Measurements from ENCODE around the gene CAMK2D.

The CAMK2D gene

DNA sequence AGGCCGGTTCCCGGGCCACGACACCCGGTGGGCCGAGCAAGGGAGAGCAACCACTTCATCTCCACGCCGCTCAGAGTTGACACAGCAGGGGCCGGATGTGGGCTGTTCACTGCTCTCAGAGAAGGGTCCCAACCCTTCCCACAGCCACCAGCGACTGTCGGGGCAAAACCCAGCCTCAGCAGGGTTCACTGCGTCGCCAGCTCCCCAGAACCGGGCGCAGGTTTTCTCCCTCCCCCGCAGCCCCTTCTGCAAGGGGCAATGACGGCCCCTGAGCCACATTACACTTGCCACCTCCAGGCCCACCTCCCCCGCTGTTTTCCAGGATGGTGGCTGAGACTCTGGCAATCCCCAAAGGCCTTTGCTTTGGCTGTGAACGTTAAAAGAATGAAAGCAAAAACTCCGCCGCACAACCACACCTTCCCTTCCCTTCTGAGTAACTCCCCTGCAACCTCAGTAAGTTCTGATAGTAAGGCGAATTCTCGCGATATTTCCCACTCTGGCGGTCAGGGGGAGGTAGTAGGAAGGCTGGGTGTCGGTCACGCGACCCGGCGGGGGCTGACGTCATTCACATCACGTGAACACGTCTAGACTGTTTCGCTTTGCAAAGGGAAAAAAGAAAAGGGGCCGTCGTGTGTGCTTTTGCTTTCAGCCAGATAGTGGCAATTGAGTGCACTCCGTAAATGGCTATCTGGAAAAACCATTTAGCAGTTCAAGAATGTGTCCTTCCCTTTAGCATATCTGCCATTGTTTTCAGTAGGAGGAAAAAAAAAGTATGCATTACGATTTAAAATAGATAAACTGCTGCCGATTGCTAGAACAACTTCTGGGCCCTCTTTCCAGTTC is 869 bp upstream of the CAMK2D start:
- DNase-seq (ENCODE audit: low spot score) = peak; percentile 95

DNA sequence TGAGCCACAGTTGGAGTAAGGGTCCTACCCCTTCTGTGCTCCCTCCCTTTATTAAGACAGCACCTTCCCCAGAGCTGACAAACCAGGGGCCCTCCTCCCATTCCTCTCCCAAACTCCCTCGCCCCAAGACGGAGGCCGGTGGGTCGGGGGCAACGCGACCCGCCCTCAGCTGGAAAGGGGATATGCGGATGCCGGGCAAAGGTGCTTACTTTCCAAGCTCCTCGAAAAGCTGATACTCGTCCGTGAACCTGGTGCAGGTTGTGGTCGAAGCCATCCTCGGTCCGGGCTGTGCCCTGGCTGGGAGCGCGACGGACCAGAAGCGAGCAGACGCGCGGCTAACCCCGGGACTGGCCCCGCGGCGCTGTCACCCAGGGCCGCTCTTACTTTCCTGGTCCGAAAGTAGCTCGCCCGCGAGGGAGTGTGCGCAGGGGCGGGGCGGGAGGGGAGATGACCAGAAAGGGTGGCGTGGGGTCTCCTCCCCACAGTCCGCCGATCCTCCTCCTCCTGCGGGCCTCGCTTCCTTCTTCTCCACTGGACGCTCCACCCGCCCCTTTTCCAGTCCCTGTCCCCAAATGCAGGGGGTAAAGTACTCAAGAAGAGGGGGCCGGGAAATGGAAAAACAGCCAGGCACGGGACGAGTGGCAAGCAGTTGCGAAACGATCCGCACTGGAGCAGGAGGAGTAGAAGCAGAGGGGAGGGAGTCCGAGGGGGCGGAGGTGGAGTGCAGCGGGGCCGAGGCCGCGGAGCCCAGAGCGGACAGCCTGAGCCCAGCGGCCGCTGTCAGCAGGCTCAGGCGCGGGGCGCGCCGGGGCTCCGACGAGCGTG is 531 bp downstream of the CAMK2D start:
- DNase-seq (ENCODE audit: low spot score) = peak; percentile 84

DNA sequence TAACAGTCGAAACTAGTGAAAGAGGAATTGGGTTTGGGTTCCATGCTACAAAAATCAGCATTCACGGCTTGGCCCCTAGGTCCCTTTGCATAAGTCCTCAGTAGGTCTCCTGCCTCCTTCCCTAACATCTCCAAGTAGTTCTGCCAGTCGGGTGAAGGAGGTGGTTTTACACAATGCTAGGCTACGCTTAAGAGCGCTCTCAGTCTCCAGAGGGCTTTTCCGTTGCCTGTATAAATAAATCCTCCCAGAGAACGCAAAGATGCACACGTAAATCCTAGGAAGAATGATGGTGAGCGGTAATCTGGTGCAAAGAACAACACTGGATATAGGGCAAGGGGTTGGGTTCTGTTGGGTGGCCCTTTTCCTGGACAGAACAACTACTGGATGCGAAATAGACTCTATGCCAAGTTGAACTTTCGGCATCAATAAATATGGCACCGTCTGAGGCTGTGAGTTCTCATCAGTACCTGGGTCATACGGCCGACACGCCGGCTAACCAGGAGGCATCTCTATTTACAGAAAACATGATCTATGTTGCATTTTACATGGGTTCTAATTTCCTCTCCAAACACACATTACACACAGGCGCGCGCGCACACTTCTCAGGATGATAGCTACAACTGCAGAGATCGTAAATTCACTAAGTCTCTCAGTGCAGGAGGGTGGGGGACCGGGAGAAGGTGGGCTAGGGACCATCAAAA is 1.3 kb downstream of the CAMK2D start:
- DNase-seq (ENCODE audit: low spot score) = peak; percentile 9

DNA sequence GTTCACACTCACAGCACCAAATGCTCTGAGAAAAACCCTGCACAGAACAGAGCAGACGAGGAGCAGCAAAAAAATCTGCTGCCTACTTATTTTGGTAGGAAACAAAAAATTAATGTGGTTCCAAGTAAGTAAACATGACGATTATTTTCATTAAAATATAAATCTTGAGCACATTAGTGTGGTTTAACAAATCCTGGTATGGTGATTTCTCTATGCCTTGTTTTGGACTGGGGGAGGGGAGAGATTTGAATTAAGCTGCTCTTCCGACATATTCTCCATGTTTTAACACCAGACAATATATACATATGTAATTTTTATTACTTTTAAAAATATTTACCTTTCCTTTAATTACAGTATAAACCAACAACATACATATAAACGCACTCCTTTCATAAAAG is 1.8 kb downstream of the CAMK2D start:
- no peak for DNase-seq (ENCODE audit: low spot score)

DNA sequence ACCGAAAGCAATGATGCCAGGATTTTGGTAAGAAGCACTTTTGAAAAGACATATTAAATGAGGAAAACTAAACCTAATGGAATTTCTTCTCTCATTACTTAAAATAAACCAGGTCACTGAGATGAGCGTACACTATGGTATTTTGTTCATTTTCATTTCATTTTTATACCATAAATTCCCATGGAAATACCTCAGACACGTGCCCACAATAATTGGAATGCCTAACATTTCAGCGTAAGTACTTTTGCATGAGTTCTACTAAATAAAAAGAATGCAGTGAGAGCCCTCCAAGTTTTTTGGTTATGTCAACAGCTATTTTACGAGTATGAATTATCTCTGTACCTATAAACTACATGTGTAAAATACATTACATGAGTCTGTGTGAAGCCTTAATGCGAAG is 3.2 kb downstream of the CAMK2D start:
- peak; percentile 47 for DNase-seq (ENCODE audit: low spot score)

DNA sequence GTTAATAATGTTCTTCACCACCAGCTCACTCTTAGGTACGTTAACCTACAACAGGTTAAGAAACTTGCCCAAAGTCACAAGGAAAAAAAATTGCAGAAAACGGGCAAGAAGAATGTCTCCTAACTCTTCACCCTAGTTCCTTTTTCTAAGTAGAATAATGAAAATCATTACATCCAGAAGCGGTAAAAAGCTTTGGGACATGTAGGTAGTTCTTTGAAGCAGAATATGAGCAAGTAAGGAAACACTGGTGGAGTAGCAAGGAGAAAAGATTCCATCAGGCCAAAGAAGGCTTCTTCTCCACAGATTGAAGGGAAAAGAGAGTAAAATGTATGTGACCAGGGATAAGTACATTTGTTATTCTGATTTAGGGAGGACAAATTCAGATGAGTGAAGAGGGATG is 4.1 kb downstream of the CAMK2D start:
- no peak for DNase-seq (ENCODE audit: low spot score)

DNA sequence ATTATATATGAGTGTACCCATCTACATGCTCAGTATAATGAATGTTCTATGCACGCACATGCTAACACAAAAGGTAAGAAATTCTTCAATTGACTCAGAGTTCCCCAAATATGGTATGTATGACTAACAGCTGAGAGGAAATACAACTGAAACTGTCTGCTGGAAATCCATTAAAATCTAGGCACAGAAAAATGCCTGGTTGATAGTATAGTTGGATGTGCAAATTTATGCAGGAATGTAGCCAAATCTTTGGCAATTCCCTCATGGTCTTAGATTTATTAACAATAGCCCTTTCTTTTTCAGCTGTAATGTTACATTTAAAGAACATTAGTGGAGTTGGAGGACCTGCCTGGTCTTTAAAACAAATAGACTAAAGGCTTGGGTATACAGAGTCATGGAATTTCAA is 5.5 kb downstream of the CAMK2D start:
- peak; percentile 34 for DNase-seq (ENCODE audit: low spot score)

DNA sequence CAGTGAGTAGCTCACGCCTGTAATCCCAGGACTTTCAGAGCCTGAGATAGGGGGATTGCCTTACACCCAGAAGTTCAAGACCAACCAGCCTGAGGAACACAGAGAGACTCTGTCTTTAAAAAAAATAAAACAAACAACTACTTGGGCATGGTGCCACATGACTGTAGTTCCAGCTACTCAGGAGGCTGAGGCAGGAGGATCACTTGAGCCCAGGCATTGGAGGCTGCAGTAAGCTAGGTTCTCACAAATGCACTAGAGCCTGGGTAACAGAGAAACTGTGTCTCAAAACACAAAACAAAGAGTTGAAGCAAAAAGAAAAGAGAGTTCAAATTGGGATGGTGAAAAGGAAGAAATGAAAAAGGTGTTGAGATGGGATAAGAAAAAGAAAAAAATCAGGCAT is 10.8 kb downstream of the CAMK2D start:
- no peak for DNase-seq (ENCODE audit: low spot score)

DNA sequence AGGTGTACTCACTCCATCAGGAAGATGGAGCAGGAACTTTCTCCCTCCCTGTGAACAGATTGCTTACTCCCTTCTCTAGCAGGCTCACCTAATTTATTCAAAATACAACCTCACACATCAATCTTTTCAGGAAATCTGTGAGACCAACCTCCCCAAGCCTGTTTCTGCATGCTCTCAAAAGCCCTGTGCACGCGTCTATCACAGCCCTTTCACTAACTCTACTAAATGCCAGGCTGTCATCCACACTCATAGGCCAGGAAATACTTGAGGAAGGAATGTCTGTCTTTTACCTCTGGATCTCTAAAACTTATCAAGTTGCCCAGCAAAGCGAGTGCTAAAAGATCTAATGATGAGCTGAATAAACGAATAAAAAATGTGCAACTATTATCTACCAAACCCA is 11.2 kb downstream of the CAMK2D start:
- DNase-seq (ENCODE audit: low spot score) = no peak

DNA sequence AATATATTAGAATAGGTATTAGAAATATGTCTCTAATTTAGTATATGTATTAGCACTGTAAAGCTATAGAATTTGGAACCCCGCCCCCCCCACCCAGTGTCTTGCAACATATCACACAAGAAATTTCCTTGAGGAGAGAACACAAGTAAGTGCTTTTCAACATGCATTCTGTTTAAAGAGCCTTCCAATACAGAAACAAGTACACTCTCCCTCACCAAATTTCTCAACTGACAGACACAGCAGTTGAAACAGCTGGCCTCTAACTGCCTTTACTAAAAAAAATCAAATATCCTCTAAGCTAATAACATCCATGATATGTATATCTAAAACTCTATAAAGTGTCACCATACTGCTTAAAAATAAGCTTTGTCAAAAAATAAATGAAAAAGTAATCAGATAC is 12.4 kb downstream of the CAMK2D start:
- no peak for DNase-seq (ENCODE audit: low spot score)

DNA sequence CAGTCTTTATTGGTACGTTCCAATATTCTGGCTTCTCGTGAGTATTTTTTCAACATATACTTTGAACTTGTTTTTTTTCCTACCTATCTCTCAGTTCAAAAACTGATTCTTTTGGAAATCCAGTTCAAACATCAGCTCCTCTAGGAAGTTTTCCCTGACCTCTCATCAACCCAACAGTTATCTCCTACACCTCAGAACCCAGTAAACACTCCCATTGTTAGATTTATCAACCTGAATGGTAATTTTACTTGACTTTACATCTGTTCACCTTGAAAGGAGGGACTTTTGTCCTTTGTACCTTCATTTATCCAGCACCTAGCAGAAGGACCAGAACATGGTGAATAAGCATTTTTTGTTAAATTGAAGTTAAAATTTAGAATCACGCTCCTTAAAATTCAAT is 13.6 kb downstream of the CAMK2D start:
- no peak for DNase-seq (ENCODE audit: low spot score)

DNA sequence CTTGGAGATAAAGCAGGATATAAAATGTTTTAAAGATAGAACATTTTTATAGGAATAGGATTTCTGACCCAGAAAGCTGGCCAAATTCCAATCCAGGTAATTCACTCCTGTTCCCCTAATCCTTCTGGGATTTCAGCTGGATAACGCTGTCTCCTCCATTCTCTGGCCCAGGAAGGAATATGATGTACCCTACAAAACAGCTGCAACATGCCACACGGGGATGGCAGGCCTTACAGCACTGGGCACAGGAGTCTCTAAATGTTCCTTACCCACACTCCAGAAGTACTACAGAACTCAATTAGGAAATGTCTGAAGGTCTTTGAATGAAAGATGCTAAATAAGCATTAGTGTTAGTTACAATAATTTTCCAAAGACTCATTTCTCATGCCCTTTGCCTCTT is 15.8 kb downstream of the CAMK2D start:
- DNase-seq (ENCODE audit: low spot score) = no peak

DNA sequence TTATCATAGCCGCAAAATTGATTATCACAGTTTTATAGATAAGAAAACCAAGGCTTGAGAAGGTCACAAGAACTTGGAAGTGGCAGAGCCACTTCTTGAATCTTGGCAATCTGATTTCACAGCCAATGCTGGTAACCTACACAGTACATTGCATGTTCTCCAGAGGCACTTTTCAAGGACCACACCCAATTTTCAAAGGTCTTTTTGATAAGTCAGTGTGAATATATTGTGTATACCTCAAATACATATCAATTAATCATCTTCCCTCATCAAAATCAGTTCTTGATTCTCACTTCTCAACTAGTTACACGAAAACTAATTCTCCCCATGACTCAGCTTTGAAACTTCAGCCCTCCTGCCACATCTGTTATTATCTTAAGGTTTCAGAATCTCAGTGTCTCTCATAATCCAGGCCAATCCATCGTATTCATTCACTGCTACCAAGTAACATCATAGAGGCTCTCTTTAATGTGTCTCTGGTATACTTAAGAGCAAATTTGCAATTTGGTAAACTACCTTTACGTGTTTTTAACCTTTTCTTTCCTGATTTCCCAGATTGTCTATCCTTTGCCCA is 16.8 kb downstream of the CAMK2D start:
- DNase-seq (ENCODE audit: low spot score) = no peak

DNA sequence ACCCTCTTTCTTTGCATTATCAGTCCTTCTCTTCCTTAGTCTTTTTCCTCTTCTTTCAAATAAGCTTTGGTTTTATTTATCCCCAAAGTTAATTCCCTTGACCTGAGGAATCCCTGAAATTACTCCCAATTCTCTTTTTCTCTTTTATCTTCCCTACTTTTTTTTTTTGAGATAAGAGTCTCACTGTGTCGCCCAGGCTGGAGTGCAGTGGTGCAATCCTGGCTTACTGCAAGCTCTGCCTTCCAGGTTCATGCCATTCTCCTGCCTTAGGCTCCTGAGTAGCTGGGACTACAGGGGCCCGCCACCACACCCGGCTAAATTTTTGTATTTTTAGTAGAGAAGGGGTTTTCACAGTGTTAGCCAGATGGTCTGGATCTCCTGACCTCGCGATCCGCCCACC is 17.8 kb downstream of the CAMK2D start:
- no peak for DNase-seq (ENCODE audit: low spot score)

DNA sequence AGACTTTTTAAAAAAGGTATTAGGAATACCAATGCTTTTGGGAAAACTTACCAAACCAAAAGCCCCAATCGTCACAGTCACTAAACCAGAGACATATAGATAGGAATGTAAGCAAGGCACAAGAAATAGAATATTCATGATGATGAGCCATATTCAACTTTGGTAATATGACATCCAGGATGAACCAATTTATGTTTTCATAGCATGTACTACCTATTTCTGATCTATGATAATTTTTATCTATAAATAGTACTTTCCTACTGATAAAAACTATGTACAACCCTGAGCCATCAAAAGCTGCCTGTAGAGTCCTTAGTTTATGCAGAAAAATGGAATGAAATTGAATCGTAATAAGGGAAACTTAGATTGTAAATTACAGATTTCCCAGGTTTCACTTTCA is 18.9 kb downstream of the CAMK2D start:
- no peak for DNase-seq (ENCODE audit: low spot score)

DNA sequence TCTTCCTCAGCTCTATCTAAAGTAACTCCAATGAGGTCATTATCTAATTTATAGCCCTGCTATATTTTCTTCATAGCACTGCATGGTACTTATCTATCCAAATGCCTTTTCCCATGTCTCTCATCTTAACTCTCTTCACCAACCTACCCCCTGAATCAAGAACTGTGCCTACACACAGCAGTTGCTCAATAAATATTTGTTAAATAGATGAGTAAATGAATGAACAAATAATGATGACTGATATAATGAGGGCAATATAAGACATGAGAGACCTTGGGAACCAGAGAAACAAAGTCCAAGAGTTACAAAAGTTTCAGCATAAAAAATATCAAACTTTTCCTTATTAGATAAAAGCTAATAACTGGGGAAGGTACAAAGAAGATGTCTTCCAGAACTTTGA is 19.6 kb downstream of the CAMK2D start:
- DNase-seq (ENCODE audit: low spot score) = no peak

DNA sequence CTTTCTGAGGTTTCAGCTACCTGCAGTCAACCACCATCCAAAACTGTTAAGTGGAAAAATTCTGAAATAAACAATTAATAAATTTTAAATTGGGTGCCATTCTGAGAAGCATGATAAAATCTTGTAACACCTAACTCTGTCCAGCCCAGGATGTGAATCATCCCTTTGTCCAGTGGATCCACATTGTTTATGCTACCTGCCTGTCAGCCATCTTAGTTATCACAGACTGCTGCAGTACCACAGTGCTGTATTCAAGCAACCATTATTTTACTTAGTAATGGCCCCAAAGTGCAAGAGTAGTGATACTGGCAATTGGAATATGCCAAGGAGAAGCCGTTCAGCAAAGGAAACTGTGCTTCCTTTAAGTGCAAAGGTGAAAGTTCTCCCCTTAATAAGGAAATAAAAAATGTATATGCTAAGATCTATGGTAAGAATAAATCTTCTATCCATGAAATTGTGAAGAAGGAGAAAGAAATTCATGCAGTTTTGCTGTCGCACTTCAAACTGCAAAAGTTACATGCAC is 20.6 kb downstream of the CAMK2D start:
- DNase-seq (ENCODE audit: low spot score) = no peak

DNA sequence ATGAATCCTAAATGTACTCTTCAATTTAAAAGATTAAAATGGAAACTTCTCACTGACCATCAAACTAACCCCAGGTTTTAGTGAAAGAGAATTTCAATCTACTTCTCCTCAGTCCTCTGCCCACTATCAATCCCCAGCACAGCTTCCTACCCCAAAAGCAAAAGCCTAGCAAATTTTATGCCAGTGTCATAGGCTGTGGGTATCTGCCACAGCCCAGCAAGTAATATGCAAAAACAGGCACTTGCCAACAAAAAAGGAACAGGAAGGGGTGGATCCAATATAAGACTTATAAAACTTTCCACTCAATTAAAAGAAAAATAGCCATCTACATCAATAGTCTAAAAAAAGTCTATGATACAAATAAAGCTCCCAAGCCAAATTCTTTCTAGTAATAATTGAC is 22.3 kb downstream of the CAMK2D start:
- DNase-seq (ENCODE audit: low spot score) = no peak

DNA sequence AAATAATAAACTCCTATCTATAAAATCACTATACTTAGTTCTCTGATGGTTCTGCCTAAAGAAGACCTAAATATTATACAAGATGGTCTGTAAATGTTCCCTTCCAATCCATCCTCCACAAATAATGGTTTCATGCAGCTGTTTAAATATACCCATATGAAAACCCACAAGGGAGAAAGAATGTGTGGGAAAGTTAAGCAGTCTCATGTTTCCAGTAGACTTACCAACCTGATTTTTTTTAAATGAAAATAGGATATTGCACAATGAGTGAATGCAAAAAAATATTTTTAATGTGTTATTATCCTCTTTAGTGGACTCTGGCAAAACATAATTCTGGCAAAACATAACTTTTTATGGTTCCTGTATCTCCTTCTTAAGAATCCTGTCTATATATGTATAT is 23.3 kb downstream of the CAMK2D start:
- DNase-seq (ENCODE audit: low spot score) = peak; percentile 48

DNA sequence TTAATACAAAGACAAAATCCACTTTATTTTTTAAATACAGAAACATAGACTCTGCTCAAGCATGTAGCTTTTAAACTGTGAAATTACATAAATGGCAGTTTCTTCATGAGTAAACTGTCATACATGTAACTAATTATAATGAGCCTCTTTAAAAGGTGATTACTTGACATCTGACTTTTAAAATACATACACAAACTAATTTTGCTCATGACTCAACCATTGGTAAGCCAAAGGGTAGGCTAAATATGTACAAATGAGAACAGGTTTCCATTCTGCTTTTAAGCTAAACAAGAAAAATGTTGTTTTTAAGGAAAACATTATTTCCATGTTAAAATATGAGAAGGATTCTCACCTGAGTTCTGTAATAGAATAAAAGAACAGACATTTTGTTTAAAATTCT is 27.9 kb downstream of the CAMK2D start:
- no peak for DNase-seq (ENCODE audit: low spot score)

DNA sequence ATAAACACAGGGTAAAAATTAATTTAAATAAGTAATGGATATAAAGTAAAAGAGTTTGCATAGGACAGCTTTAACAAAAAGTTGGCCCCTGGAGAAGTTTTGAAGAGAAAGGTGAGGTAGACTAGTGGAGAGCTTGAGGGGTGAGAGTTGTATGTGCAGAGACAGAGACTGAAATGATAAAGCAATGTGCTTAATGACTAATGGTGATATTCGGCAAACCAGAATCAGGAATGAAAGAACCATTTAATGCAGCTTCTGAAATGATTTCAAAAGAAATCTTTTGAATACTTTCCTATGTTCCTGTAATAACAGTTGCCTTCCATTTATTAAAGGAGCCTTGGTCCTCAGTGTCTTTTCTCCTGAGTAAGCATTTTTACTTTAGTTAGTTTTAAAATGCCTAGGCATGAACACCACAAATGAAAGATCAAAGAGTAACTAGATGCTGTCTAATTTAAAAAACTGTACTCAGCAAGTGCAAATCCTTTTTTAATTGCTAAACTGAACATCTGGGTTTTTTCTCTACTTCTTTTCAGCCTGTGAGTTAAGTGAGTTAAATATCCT is 28.5 kb downstream of the CAMK2D start:
- DNase-seq (ENCODE audit: low spot score) = no peak

Measured in GM03348 (cell line).